B cell (primary cell): ENCODE measurements around the gene GYPC.

Experiments used
- EZH2 ChIP-seq: IDR thresholded peaks from 2 replicates; pipeline ENCODE4 v1.6.1; 2012; ENCODE audit warnings: borderline replicate concordance, low read depth, mild to moderate bottlenecking, moderate library complexity, low read length; ENCODE audit not compliant: insufficient read depth, poor library complexity, severe bottlenecking
- TF ChIP-seq, protein P1 (sequence below): fragments of 200-600 bp; IDR thresholded peaks from one replicate; pipeline ENCODE4 v1.8.0; 2022; ENCODE audit warnings: antibody characterized with exemption, mild to moderate bottlenecking

DNA sequence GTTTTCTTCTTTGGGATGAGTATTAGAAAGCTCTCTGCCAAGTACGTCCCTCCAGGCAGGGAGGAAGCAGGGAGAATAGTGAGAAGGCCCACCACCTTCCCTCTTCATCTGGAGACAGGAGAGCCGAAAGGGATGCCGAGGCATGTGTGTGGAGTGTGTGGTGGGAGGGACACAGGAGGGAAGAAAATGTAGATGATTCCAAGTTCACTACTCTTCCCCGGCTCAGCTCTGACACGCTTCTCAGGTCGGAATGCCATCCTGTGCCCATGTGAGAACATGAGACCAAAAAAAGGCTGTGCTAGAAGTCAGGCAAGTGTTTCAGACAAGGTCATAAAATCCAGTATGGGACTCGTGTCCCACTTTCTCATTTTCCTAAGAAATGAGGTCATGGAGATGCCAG lies 47.4 kb downstream of the GYPC start:
- TF ChIP-seq, protein P1, sequence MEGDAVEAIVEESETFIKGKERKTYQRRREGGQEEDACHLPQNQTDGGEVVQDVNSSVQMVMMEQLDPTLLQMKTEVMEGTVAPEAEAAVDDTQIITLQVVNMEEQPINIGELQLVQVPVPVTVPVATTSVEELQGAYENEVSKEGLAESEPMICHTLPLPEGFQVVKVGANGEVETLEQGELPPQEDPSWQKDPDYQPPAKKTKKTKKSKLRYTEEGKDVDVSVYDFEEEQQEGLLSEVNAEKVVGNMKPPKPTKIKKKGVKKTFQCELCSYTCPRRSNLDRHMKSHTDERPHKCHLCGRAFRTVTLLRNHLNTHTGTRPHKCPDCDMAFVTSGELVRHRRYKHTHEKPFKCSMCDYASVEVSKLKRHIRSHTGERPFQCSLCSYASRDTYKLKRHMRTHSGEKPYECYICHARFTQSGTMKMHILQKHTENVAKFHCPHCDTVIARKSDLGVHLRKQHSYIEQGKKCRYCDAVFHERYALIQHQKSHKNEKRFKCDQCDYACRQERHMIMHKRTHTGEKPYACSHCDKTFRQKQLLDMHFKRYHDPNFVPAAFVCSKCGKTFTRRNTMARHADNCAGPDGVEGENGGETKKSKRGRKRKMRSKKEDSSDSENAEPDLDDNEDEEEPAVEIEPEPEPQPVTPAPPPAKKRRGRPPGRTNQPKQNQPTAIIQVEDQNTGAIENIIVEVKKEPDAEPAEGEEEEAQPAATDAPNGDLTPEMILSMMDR = no peak
- no peak for TF ChIP-seq EZH2
